Renal pelvis (tissue), 4 donors: ENCODE data around the gene GNL3. TPM values are rescaled to one million over a fixed set of nuclear protein-coding genes. Genes with fewer than 3 reads are reported as not detected.
"Not testable (repeated sequence)": the region's sequence is repeated elsewhere in the genome, so short reads cannot be mapped to it uniquely, and the experiment has no call there.

Experiments
- DNase-seq: peaks from one replicate; pipeline ENCODE4 v3.0.0-alpha.2; 2013
- polyA plus RNA-seq, 3 donors: library from polyadenylated mRNA; unstranded; fragments of 120-200 nt; gene quantifications; one replicate each; pipeline ENCODE4 v1.2.1, GENCODE V29; 2013; ENCODE audit not compliant: insufficient read length in 3 of 3

GNL3 gene
- polyA plus RNA-seq, 3 donors, result 92.6 to 111 (median 106) TPM

DNA sequence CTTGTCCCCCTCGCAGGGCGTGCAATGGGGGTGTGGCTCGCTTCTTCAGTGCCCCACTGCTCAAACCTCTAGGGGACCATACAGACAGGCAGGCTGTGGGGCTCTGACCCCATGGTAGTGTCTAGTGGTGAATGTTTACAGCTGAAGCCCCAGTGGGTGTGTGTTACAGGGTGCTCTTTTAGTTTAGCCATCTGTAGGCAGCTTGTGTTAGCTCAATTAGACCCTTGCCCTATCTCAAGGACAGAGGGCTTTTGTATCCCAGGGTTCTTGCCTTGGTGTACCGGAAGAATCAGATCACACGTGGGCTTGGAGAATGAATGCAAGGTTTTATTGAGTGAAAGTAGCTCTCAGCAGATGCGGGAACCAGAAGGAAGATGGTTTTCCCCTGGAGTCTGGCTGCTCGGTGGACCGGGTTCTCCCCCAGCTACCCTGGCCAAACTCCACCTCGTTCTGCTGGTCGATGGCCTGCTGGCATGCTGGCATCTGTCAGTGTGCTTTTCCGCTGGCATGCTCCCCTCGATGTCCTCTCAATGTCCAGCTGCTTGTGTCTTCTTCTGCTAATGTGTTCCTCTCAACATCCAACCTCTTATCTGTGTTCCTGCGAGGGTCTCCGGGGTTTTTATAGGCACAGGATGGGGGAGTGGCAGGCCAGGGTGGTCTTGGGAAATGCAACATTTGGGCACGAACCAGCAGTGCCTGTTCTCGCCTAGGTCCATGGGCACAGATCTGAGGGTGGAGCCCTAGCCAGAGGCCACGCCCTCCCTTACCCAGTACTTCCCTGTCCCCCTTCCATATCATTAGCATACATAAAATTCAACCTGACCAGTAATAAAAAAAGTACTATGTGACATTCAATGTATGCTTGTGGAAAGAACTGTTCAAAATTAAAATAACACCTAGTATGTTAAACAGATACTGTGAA is 26.7 kb downstream of the GNL3 start:
- DNase-seq, result no peak

DNA sequence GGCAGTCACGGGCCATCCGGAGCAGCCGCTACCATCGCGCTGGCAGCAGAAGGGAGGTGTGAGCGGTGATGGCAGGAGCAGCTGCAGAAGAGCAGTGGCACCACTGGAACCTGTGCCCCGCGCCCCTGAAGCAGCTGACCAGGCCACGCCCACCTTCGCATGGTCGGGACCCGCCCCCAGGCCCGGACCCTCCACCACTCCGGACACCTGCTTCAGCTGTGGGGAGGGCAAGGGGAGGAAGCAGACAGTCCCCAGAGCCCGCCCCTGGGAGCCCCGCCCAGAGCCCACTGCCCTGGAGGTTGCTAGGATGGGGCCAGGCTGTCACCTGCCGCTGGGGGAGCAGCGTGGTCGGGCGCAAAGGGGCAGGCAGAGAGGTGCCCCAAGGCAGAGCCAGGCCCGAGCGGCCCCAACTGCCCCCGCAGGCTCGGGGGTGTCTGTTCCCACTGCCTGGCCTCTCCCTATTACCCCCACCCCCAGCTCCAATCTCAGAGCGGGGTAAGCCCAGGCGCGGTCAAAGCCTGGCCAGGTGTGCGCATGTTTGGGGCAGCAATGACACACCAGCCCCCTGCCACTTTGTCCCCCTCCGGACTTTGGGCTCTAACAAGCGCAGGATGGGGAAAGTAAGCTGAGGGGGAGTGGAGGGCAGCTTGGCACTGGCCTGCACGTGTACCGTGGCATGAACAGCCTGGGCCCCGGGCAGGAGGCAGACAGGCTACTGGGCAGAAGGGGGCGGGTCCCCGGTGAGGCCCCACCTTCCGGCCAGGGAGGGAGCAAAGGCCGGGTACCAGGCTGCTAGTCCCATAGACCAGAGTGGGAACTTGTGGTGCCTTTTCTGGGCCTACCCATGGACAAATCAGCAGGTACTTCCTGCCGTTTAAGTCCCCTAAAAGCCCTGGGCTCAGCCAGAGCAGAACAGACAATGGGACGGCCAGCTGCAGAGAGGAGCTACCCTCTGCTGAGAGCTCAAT is 28.8 kb downstream of the GNL3 start:
- no peak for DNase-seq

DNA sequence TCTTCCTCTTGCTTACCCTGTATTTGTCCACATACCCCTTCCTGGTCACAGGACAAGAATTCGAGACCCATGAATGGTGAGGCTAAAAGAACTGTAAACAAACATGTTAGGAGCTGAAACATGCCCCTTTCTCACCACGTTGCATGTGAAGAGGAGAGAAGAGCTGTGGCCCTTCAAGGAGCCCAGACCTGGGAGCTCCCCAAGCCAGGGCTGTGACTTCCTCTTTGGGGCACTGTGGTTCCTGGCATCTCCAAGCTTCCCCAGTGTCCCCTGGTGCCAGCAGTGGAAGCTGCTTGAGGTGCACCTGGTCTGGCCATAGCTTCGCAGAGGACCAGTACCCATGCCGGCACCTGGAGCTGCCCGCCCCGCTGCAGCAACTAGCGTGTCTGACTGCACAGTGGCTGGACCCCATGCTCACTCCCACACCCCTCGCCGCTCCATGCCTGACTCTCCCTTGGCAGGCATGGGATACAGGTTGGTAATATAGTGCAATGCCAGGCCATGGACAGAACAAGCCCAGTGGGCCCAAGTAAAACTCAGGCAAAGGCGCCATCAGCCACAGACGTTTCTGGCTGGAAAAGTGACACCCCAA is 30.0 kb downstream of the GNL3 start:
- DNase-seq, result no peak

DNA sequence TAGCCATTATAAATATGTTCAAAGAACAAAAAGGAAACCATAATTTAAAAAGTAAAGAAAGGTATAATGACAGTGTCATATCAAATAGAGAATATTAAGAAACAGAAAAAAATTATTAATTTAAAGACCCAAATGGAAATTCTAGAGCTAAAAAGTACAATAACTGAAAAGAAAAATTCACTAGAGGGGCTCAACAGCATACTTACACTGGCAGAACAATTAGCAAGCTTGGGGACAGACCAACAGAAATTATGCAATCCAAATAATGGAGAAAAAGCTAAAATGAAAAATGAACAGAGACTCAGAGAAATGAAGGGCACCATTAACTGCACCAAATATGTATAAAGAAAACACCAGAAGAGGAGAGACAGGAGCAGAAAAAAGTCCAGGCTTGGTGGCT is 33.8 kb downstream of the GNL3 start:
- no peak for DNase-seq

DNA sequence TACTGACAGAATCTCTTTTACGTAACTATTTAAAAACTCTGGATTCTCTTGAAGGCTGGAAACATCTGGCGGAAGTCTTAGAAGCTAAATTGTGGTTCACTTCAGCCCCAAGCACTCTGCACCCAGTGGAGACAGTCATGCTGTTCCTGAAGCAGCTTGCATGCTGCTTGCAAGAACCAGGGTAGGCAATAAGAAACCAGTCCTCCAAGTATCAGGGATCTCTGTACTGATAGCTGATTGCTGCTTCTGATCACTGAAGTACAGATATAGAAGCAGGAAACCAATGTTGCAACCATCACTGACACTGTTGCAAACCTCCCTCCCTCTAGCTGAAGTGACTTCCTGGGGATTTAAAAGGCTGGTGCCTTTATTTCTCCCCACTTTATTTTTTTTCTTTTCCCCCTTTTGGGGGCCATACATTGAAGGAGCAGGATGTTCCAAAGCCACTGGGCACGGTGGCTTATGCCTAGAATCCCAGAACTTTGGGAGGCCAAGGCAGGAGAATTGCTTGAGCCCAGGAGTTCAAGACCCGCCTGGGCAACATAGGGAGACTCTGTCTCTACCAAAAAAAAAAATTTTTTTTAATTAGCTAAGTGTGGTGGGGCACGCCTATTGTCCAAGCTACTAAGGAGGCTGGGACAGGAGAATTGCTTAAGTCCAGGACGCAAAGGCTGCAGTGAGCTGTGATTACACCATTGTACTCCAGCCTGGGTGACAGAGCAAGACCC is 35.3 kb downstream of the GNL3 start:
- DNase-seq, result no peak

DNA sequence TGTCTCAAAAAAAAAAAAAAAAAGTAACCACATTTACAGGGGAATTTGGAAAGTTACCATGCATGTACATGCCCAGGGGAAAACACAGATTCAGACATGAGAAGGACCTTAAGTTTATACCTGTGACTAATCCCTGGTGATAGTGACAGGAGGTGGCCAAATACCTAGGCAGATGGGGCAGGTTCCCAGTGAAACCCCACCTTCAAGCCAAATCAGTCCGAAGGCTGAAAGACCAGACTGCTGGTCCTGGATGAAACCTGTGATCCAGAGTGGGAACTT is 35.8 kb downstream of the GNL3 start:
- no peak for DNase-seq

DNA sequence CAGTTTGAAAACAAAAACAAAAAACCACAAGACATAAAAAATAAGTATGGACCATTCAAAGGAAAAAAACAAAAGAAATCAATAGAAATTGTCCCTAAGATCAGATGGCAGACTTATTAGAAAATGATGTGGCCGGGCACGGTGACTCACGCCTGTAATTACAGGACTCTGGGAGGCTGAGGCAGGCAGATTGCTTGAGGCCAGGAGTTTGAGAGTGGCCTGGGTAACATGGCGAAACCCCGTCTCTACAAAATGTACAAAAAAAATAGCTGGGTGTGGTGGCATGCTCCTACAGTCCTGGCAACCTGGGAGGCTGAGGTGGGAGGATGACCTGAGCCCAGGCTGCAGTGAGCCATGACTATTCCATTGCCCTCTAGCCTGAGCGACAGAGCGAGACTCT is 36.7 kb downstream of the GNL3 start:
- no peak for DNase-seq

DNA sequence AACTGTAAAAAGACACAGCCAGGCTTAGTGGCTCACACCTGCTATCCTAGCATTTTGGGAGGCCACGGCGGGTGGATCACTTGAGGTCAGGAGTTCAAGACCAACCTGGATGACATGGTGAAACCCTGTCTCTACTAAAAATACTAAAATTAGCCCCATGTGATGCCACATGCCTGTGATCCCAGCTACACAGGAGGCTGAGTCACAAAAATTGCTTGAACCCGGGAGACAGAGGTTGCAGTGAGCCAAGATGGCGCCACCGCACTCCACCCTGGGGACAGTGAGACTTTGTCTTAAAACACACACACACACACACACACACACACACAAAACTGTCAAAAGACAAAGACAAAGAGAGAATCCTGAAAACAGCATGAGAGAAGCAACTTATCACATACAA is 38.1 kb downstream of the GNL3 start:
- DNase-seq, result no peak

DNA sequence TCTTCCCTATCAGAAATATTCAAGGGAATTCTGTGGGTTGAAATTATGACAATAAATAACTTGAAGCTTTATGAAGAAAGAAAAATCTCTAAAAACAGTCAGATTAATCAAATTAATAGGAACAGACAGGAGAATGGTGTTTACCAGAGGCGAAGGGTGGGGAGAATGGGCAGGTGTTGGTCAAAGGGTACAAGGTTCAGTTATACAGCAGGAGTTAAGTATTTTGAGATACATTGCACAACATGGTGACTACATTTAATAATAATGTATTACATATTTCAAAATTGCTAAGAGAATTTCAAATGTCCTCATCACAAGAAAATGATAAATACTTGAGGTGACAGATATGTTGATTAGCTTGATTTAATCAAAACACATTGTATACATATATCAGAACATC is 38.7 kb downstream of the GNL3 start:
- DNase-seq, result no peak

DNA sequence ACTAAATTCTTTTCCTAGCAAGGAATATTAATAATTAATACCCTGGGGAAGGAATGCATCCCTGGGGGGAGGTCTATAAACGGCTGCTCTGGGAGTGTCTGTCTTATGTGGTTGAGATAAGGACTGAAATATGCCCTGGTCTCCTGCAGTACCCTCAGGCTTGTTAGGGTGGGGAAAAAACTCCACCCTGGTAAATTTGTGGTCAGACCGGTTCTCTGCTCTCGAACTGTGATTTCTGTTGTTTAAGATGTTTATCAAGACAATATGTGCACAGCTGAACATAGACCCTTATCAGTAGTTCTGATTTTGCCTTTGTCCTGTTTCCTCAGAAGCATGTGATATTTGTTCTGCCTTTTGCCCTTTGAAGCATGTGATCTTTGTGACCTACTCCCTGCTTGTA is 42.9 kb downstream of the GNL3 start:
- DNase-seq, result not testable (repeated sequence)

DNA sequence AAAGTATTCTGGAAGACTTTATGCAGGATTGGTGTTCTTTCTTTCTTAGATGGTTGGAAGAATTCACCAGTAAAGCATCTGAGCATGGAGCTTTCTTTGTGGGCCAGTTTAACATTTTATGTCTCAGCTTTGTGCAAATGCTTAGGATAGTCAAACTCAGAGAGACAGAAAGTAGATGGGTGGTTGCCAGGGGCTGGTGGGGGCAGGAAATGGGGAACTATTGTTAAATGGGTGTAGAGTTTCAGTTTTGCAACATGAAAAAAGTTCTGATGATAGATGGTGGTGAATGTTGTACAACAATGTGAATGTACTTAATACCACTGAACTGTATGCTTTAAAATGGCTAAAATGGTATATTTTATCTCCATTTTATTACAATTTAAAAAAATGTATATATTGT is 44.8 kb downstream of the GNL3 start:
- DNase-seq, result no peak

DNA sequence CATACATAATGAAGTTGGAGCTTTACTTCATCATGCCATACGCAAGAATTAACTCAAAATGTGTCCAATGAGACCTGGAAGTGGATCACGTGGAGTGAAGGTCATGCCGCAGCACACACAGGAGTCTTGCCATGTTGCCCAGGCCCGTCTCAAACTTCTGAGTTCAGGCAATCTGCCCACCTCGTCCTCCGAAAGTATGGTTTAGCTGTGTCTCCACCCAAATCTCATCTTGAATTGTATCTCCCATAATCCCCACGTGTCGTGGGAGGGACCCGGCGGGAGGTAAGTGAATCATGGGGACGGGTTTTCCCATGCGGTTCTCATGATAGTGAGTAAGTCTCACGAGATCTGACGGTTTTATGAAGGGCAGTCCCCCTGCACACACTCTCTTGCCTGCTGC is 45.8 kb downstream of the GNL3 start:
- DNase-seq, result no peak

DNA sequence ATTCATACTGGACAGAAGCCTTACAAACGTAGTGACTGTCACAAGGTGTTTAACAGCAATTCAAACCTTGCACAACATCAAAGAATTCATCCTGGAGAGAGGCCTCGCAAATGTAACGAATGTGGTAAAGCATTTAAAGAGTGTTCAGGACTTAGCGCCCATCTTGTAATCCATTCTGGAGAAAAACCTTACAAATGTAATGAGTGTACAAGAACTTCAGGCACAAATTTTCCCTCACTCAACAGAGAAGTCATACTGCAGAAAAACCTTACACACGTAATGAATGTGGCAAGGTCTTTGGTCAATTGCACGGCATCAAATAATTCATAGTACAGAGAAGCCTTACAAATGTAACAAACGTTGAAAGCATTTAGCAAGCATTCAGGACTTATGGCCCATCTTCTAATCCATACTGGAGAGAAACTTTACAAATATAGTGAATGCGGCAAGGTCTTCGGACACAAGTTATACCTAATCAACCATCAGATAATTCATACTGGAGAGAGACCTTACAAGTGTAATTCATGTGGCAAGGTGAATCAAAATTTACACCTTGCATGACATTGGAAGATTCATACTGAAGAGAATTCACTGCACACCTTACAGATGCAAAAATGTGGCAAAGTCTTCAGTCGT is 47.5 kb downstream of the GNL3 start:
- no peak for DNase-seq

DNA sequence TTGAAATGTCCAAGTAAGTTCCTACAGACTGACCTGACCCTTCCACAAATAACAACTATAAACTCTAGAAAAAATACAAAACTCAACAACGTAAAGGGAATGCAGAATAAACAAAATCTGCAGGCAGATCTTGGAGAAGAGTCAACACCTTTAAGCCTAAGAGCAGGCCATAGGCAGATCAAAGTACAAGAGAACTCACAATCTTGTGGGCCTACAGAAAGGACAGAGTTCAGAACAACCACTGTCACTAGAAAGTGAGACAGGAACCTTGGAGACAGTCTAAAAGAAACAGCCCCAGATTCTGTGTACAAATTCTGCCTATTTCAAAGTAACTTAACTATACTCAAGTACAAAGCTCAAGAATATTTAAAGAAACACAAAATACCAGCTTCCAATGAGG is 53.9 kb downstream of the GNL3 start:
- no peak for DNase-seq

DNA sequence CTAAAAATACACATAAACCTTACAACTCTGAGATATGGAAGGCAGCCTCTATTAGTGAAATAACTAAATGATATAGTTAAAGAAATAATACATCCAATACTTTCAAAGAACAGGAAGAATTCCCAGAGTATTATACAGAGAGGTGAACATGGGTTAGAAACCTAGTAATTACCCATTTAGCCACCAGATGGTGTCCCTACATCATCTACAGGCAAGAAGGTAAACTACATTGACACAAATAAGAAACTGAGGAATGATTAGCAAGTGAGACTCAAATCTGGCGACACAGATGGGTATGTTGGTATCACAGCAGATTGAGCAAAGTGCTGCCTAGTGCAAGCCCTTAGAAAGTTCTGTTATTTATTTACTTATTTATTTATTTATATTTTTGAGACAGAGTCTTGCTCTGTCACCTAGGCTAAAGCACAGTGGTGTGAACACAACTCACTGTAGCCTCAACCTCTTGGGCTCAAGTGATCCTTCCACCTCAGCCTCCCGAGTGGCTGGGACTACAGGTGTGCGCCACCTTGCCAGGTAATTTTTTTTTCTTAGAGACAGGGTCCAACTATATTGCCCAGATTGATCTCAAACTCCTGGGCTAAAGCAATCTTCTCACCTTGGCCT is 56.7 kb downstream of the GNL3 start:
- peak; percentile 1 for DNase-seq

DNA sequence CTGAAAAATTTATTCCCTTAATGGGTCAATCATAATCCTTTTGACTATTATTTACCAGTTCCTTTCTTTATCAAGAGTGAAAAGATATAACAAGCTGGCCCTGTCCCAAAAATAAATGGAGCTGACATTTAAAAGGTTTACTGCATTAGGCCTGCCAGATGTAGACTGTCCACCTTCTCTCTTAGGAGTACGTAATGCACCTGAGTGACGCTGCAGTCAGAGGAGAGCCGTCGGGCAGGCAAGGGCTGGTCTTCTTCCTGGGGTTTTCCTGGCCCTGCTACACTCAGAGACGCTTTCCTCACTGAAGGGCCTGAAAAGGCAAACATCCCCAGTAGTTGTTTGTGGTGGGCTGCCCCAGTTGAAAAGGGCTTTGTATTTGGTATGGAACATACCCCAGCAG is 57.3 kb downstream of the GNL3 start:
- no peak for DNase-seq

DNA sequence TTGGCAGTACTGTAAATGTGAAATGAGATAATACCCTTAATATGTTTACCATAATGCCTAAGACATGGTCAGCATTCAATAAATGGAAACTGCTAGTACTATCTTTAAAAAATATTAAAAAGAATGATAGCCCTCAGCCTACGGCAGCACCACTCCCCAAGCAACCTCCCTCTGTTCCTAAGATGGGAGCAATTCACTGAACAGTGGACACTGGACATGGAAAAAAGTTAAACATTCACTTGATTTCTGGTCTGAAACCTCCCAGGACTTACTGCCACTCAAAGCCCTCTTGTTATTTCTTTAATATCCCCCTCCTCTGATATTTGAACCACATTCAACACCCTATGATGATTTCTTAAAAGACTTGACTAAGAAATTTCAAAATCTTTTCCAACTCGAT is 57.9 kb downstream of the GNL3 start:
- no peak for DNase-seq
